Muscle layer of duodenum (tissue), 2 donors: ENCODE results near the gene MICAL2.

ENCODE experiments used
- H3K27ac ChIP-seq: one replicate; pipeline ENCODE4 v1.7.0; 2013; ENCODE audit warnings: mild to moderate bottlenecking, low read length
- H3K27me3 ChIP-seq: one replicate; pipeline ENCODE4 v1.7.0; 2013; ENCODE audit warnings: low read depth, mild to moderate bottlenecking, control low read depth, low read length
- H3K36me3 ChIP-seq, 2 donors: one replicate each; pipeline ENCODE4 v1.7.0; 2013; ENCODE audit warnings: low read length in 2 of 2, control low read depth in 1 of 2, mild to moderate bottlenecking in 1 of 2; ENCODE audit not compliant: insufficient read depth in 2 of 2, control insufficient read depth in 1 of 2
- H3K4me1 ChIP-seq, 2 donors: one replicate each; pipeline ENCODE4 v1.7.0; 2013; ENCODE audit warnings: low read length in 2 of 2, mild to moderate bottlenecking in 2 of 2, control low read depth in 1 of 2, moderate library complexity in 1 of 2; ENCODE audit not compliant: insufficient read depth in 2 of 2, control insufficient read depth in 1 of 2
- H3K4me3 ChIP-seq, 2 donors: one replicate each; pipeline ENCODE4 v1.7.0; 2013; ENCODE audit warnings: low read length in 2 of 2, low read depth in 1 of 2, mild to moderate bottlenecking in 1 of 2
- H3K9me3 ChIP-seq, 2 donors: one replicate each; pipeline ENCODE4 v1.7.0; 2013; ENCODE audit warnings: low read length in 2 of 2, control low read depth in 1 of 2, mild to moderate bottlenecking in 1 of 2; ENCODE audit not compliant: control insufficient read depth in 1 of 2
- donor health status: healthy.

The MICAL2 gene

GRCh38 chr11:12241971-12242672 is 131.7 kb downstream of the MICAL2 start:
- Histone ChIP-seq H3K4me3 (no peak overlapping the region), H3K27me3 (no peaks in the 10 kb centered on the region), H3K4me1 (peaks cover 0 to 76% of the 10 kb centered on the region in 2 donors), H3K9me3 (no peaks in the 10 kb centered on the region), H3K27ac (no peak overlapping the region), H3K36me3 (no peaks in the 10 kb centered on the region)

DNA sequence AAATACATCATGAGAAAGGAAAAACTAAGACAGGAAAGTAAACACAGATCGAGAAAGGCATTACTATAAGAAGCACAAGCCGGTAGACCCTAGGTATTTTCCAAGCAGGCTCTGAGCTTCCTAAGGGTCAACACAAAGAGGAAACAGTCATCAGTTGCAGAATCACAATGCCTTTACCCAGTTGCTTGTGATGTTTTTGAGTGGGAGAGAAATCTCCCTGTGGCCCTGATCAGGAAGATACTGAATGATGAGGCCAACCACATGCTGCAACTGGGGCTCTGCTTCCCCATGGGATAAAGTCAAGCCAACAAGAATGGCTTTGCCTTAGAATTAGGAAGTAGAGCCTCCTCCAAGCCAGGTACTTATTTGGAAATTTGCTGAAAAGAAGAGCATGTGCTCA is 132.6 kb downstream of the MICAL2 start:
- Histone ChIP-seq H3K27ac (no peak overlapping the region), H3K4me3 (no peak overlapping the region), H3K9me3 (no peaks in the 10 kb centered on the region), H3K4me1 (peaks cover 0 to 78% of the 10 kb centered on the region in 2 donors), H3K36me3 (no peaks in the 10 kb centered on the region), H3K27me3 (no peaks in the 10 kb centered on the region)

DNA sequence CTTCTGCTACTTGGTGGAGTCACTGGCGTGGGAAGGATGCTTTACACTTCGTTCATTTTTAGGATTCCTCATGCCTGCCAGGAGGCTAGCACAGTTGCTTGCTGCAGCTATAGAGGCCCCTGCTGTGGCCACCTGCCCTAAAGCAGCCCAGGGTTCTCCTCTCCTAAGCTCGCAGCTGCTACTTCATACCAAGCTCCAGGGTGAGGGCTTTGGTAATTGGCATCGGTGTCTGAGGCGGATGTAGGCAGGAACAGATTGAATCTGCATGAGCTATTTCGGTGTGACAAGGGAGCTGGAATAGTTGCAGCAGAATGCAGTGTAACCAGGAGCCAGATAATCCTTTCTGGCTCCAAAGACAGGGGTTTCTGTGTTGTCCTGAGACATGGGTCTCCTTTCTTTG is 133.1 kb downstream of the MICAL2 start:
- H3K4me3 ChIP-seq = no peak overlapping the region
- no peaks in the 10 kb centered on the region for H3K9me3 ChIP-seq
- no peak overlapping the region for H3K27ac ChIP-seq
- peaks cover 0 to 78% of the 10 kb centered on the region in 2 donors for H3K4me1 ChIP-seq
- no peaks in the 10 kb centered on the region for H3K27me3 ChIP-seq
- no peaks in the 10 kb centered on the region for H3K36me3 ChIP-seq

DNA sequence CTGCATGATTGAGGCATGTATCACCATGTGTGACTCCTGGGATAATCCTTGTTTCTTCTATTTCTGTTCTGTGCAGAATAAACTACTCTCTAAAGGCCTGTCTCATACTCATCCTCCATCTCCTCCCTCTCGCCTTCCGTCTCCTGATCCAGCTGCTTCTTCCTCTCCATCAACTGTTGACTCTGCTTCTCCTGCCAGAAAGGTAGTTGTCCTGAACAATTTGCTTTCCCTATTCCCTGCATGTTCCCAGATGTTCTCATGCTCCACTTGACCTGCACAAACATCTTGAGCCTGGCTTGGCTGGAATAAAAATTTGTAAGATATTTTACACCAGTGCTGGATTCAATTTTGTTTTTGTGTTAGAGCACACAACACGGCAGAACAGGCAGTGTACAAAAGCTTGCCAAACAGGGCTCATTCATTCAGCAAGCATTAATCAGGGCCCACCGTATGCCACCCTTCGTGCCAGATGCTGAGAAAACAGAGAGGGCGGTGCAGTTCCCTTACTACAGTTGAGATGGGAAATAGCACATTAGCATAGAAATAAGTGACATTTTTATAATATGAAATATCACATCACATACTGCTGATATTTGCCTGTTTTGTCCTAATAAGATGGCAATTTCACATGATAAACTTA is 133.6 kb downstream of the MICAL2 start:
- Histone ChIP-seq H3K27ac (no peak overlapping the region), H3K4me3 (no peak overlapping the region), H3K36me3 (no peaks in the 10 kb centered on the region), H3K4me1 (peaks cover 4 to 80% of the 10 kb centered on the region in 2 donors), H3K9me3 (no peaks in the 10 kb centered on the region), H3K27me3 (no peaks in the 10 kb centered on the region)

DNA sequence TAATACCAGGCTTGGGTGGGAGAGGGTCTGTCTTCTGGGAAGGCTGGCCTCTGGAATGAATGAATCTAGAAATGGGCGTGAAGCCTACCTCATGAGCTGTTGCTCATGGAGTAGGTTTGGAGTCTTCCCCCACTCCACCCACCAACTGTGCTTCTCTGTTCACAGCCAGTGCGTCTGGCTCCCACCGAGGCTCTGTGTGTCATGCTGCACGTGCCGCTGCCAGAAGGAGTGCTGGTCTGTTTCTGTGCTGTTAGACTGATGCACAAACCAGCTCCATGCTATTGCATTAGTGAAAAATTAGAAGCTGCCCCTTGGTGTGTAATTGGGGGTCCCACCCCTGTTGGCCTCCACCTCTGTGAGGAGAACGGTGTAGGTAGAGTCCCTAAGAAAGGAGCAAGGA is 134.7 kb downstream of the MICAL2 start:
- H3K36me3 ChIP-seq = no peaks in the 10 kb centered on the region
- peaks cover 13 to 76% of the 10 kb centered on the region in 2 donors for H3K4me1 ChIP-seq
- no peaks in the 10 kb centered on the region for H3K27me3 ChIP-seq
- H3K4me3 ChIP-seq = no peak overlapping the region
- H3K9me3 ChIP-seq = no peaks in the 10 kb centered on the region
- H3K27ac ChIP-seq = no peak overlapping the region

GRCh38 chr11:12245549-12246016 is 135.2 kb downstream of the MICAL2 start:
- H3K4me1 ChIP-seq = peaks cover 13 to 72% of the 10 kb centered on the region in 2 donors
- no peaks in the 10 kb centered on the region for H3K36me3 ChIP-seq
- no peak overlapping the region for H3K27ac ChIP-seq
- H3K9me3 ChIP-seq = no peaks in the 10 kb centered on the region
- H3K4me3 ChIP-seq = no peak overlapping the region
- no peaks in the 10 kb centered on the region for H3K27me3 ChIP-seq

DNA sequence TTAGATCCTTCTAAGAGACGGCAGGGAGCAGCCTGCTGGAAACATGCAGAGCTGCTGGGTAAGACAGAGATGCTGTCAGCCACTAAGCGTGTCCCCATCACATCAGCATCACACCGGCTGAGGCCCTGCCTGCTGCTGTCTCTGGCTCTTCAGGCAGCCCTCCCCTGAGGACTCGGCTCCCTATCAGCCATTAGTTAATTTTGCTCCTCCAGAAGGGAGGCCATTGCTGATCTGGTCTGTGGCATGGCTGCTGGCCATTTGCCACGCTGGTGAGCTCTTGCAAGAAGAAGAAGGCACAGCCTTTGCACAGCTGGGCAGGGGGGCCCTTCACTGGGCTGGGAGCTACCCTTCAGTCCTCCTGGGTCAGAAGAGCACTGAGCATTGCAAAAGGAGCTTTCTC is 135.8 kb downstream of the MICAL2 start:
- Histone ChIP-seq H3K27ac (no peak overlapping the region), H3K4me3 (no peak overlapping the region)

GRCh38 chr11:12246989-12247388 is 136.6 kb downstream of the MICAL2 start:
- peaks cover 13 to 69% of the 10 kb centered on the region in 2 donors for H3K4me1 ChIP-seq
- no peaks in the 10 kb centered on the region for H3K36me3 ChIP-seq
- H3K27ac ChIP-seq = no peak overlapping the region

More for the DNA sequence above, 135.8 kb downstream of the MICAL2 start:
- Histone ChIP-seq H3K4me1 (peaks cover 13 to 69% of the 10 kb centered on the region in 2 donors), H3K9me3 (no peaks in the 10 kb centered on the region), H3K36me3 (no peaks in the 10 kb centered on the region), H3K27me3 (no peaks in the 10 kb centered on the region)

GRCh38 chr11:12247543-12248254 is 137.3 kb downstream of the MICAL2 start:
- Histone ChIP-seq H3K9me3 (no peaks in the 10 kb centered on the region), H3K4me3 (no peak overlapping the region), H3K36me3 (no peaks in the 10 kb centered on the region), H3K27me3 (no peaks in the 10 kb centered on the region), H3K4me1 (peaks cover 13 to 66% of the 10 kb centered on the region in 2 donors), H3K27ac (peak overlapping the region; percentile 4)

More at GRCh38 chr11:12246989-12247388, 136.6 kb downstream of the MICAL2 start:
- H3K4me3 ChIP-seq = no peak overlapping the region
- H3K27me3 ChIP-seq = no peaks in the 10 kb centered on the region
- no peaks in the 10 kb centered on the region for H3K9me3 ChIP-seq

GRCh38 chr11:12248330-12248729 is 137.9 kb downstream of the MICAL2 start:
- Histone ChIP-seq H3K27ac (peak overlapping the region; percentile 4), H3K9me3 (no peaks in the 10 kb centered on the region), H3K4me3 (no peak overlapping the region), H3K36me3 (no peaks in the 10 kb centered on the region), H3K4me1 (peaks cover 13 to 59% of the 10 kb centered on the region in 2 donors), H3K27me3 (no peaks in the 10 kb centered on the region)

- H3K27me3 ChIP-seq = no peaks in the 10 kb centered on the region
- no peak overlapping the region for H3K27ac ChIP-seq
- H3K4me3 ChIP-seq = no peak overlapping the region
- no peaks in the 10 kb centered on the region for H3K36me3 ChIP-seq
- H3K9me3 ChIP-seq = no peaks in the 10 kb centered on the region
- H3K4me1 ChIP-seq = peaks cover 13 to 45% of the 10 kb centered on the region in 2 donors
Observed at GRCh38 chr11:12249590-12250260, 139.3 kb downstream of the MICAL2 start.
